ENCODE measurements around the gene LAIR1.

The LAIR1 gene, protein sequence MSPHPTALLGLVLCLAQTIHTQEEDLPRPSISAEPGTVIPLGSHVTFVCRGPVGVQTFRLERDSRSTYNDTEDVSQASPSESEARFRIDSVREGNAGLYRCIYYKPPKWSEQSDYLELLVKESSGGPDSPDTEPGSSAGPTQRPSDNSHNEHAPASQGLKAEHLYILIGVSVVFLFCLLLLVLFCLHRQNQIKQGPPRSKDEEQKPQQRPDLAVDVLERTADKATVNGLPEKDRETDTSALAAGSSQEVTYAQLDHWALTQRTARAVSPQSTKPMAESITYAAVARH

GRCh38 chr19:54364775-54365257 lies at the start of gene LAIR1:
LAIR1 (minus strand) TSS chr19:54364931; CDS start chr19:54364804, 127 bp downstream.
- Mint-ChIP-seq H3K36me3 (ENCODE audit: low read depth) (no peaks in the 10 kb centered on the region), H3K4me1 (no peaks in the 10 kb centered on the region)
- TF ChIP-seq, protein P1, sequence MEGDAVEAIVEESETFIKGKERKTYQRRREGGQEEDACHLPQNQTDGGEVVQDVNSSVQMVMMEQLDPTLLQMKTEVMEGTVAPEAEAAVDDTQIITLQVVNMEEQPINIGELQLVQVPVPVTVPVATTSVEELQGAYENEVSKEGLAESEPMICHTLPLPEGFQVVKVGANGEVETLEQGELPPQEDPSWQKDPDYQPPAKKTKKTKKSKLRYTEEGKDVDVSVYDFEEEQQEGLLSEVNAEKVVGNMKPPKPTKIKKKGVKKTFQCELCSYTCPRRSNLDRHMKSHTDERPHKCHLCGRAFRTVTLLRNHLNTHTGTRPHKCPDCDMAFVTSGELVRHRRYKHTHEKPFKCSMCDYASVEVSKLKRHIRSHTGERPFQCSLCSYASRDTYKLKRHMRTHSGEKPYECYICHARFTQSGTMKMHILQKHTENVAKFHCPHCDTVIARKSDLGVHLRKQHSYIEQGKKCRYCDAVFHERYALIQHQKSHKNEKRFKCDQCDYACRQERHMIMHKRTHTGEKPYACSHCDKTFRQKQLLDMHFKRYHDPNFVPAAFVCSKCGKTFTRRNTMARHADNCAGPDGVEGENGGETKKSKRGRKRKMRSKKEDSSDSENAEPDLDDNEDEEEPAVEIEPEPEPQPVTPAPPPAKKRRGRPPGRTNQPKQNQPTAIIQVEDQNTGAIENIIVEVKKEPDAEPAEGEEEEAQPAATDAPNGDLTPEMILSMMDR (IDR thresholded peaks at IDR 0.05; ENCODE audit: unreplicated experiment in 3 of 3) = no peak

GRCh38 chr19:54414156-54414555 lies 49.4 kb upstream of the LAIR1 start:
- peaks cover 9% of the 10 kb centered on the region for H3K9me3 Mint-ChIP-seq
- H3K36me3 Mint-ChIP-seq (ENCODE audit: low read depth) = no peaks in the 10 kb centered on the region
- H3K27me3 Mint-ChIP-seq (ENCODE audit: low read depth) = peaks cover 53% of the 10 kb centered on the region
- TF ChIP-seq, protein P1 (IDR thresholded peaks at IDR 0.05; ENCODE audit: unreplicated experiment in 3 of 3) = no peak
- no peak overlapping the region for H3K27ac Mint-ChIP-seq
- H3K4me3 Mint-ChIP-seq = peak overlapping the region in 1 of 3 experiments; percentile 27
- peaks cover 17% of the 10 kb centered on the region for H3K4me1 Mint-ChIP-seq

More at GRCh38 chr19:54364775-54365257, at the start of gene LAIR1:
- H3K27ac Mint-ChIP-seq = peak within 1 kb of the TSS in 2 of 3 experiments; percentile 51 to 67
- peaks cover 3% of the 10 kb centered on the region for H3K9me3 Mint-ChIP-seq
- no peak within 1 kb of the TSS for H3K4me3 Mint-ChIP-seq
- H3K27me3 Mint-ChIP-seq (ENCODE audit: low read depth) = peaks cover 8% of the 10 kb centered on the region

- Mint-ChIP-seq H3K4me3 (peak overlapping the region in 1 of 3 experiments; percentile 37), H3K9me3 (peaks cover 13% of the 10 kb centered on the region), H3K27me3 (ENCODE audit: low read depth) (peaks cover 56% of the 10 kb centered on the region), H3K4me1 (peaks cover 10% of the 10 kb centered on the region), H3K27ac (no peak overlapping the region), H3K36me3 (ENCODE audit: low read depth) (peaks cover 4% of the 10 kb centered on the region)
- TF ChIP-seq, protein P1 (IDR thresholded peaks at IDR 0.05; ENCODE audit: unreplicated experiment in 3 of 3) = no peak
Measured at GRCh38 chr19:54412877-54413276, 48.1 kb upstream of the LAIR1 start.

DNA sequence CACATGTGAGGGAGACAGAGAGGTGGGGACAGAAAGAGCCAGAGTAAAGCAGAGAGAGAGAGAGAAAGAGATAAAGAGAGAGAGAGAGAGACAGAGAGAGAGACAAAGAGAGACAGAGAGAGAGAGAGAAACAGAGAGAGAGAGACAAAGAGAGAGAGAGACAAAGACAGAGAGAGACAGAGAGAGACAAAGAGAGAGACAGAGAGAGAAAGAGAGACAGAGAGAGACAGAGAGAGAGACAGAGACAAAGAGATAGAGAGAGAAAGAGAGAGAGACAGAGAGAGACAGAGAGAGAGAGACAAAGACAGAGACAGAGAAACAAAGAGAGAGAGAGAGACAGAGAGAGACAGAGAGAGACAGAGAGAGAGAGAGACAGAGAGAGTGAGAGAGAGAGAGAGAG lies 46.3 kb upstream of the LAIR1 start:
- Mint-ChIP-seq H3K4me1 (no peaks in the 10 kb centered on the region), H3K9me3 (peaks cover 17% of the 10 kb centered on the region), H3K4me3 (no peak overlapping the region), H3K27me3 (ENCODE audit: low read depth) (peaks cover 45% of the 10 kb centered on the region), H3K27ac (no peak overlapping the region), H3K36me3 (ENCODE audit: low read depth) (peaks cover 4% of the 10 kb centered on the region)
- TF ChIP-seq, protein P1 (IDR thresholded peaks at IDR 0.05; ENCODE audit: unreplicated experiment in 3 of 3) = no peak

GRCh38 chr19:54408456-54409026 lies 43.8 kb upstream of the LAIR1 start:
- peaks cover 4% of the 10 kb centered on the region for H3K36me3 Mint-ChIP-seq (ENCODE audit: low read depth)
- H3K4me3 Mint-ChIP-seq = no peak overlapping the region
- TF ChIP-seq, protein P1 (IDR thresholded peaks at IDR 0.05; ENCODE audit: unreplicated experiment in 3 of 3) = no peak
- peaks cover 24% of the 10 kb centered on the region for H3K27me3 Mint-ChIP-seq (ENCODE audit: low read depth)
- H3K27ac Mint-ChIP-seq = no peak overlapping the region
- no peaks in the 10 kb centered on the region for H3K4me1 Mint-ChIP-seq
- peaks cover 12% of the 10 kb centered on the region for H3K9me3 Mint-ChIP-seq
